GM21423 (cell line): ENCODE data around the gene DSCAM.

Experiments used
- ATAC-seq: cut with Tn5 transposase; IDR thresholded peaks from one replicate; pipeline ENCODE4 v1.9.1; 2021; ENCODE audit warnings: mild to moderate bottlenecking, moderate library complexity; ENCODE audit not compliant: unreplicated experiment

DSCAM gene

DNA sequence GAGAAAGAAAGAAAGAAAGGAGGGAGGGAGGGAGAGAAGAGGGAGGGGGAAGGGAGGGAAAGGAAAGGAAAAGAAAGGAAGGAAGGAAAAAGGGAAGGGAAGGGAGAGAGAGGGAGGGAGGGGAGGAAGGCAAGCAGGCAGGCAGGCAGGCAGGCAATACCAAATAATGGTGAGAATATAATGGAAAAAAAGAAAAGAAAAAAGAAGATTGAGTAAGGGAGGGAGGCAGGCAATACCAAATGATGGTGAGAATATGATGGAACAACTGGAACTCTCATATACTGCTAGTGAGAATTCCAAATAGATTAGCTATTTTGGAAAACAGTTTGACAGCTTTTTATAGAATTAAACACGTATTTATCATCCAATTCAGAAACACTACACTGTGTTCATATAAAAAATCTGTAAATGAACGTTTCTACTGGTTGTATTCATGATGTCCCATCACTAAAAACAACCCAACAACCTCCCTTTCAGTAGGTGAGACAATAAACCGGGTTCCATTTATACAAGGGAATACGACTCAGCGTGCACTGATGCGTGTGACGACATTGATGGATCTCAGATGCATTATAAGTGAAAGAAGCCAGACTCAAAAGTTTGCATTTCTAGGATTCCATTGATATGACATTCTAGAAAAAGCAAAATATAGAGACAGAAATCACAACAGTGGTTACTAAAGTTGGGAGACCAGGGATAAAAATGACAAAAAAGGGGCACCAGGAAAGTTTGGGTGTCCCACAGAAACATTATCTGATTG is 226.4 kb downstream of the DSCAM start:
- ATAC-seq, result no peak

DNA sequence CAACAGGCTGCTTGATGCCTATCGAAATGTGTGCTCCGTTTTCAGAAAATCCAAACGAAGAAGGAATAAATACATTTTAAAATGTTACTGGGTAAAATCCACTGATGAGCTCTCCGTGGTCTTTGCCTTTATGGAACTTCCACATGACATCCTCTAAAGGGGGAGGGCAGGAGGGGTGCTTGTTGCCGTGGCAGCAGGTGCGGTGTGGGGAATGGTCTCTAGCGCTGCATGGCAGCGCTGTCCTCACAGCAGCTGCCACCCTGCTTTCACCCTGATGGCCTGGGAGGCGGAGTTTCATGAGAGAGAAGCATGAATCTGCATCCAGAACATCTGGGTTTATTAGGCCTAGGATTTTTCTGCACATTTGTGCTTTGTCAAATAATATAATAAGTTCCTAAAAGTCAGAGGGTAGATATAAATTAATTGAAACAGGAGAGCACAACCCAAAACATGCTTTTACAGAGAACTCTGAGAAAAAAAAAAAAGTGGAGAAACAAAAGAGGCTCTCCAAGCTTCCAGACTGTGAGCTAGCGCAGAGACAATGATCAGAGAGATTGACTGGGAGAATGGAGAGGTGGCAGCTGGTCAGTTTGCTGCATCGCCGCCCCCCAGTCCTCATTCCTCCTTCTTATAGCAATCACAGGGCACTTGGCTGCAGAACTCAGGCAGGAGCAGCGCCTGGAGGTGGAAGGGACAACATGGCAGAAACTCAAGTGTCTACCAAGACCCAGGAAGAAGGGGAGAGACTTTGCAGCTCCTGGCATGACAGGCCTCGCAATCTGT is 228.6 kb downstream of the DSCAM start:
- no peak for ATAC-seq

DNA sequence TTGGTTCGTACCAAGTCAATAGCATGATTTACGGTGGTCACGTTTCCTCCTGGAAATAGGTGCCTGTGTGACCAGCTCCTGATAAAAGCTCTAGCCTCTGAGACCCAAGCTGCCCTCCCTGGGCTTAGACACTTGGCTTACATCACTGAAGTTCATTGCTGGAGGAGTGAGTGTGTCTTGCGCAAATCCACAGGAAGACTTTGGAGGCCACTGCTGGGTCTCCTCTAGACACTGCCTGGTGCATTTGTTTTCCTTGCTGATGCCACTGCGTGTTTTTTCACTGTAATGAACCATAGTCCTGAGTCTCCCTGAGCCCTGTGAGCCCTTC is 230.6 kb downstream of the DSCAM start:
- ATAC-seq, result no peak

DNA sequence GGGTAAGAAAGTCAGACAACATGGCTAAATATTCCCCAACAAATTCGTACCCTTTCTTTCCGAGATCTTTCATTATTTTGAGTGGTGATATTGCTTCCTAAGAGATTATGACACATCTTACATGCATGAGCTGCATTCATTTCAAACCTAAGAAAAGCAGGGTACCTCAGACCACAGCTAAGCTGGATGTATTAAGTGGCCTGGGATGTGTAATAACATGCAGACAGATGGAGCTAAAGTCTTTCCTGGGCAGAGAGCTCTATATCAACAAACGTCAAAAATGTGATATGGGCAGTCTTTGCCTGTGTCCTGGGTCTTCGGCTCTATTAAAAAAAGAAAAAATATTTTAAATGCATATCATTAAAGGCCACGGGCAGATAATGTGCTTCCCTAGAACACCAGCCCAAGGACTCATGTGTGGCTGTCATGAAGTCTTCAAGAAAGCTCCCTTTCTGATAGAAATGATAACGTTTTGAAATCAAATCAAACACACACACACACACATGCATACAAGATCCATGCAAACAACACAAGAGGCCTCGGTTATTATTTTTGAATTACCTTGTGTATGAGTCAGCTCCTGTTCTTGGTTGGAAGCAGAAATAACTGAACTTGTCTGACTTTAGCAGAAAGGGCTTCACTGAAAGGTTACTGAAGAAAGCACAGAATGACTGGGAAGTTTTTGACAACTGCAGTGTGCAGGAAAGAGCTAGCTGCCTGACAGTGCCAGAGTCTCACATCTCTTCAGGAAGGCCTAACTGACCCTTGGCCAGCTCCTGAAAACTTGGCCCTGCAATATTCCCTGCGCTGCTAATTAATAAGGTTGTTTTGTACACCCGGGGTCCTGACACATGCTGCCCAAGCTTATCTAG is 231.2 kb downstream of the DSCAM start:
- ATAC-seq, result no peak

DNA sequence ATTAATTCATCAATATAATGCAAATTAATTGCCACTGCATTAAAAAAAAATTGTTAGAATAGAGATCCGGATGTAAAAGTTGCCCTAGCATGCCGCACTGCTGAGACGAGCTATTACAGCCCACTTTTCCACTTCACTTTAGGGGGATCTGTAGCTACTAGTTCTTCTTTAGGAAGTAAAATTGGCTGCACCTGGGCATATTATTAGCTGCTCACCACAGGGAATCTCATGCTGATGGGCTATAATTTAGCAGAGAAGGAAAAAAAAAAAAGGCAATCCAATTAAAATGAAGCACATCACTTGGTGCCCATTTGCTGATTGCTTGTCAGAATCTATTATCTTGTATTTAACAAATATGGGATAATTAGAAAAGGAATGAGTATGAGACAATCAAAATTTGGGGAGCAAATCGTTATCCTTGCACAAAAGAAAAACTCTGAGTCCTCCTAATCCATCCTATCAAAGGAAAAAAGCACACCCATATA is 233.4 kb downstream of the DSCAM start:
- no peak for ATAC-seq

DNA sequence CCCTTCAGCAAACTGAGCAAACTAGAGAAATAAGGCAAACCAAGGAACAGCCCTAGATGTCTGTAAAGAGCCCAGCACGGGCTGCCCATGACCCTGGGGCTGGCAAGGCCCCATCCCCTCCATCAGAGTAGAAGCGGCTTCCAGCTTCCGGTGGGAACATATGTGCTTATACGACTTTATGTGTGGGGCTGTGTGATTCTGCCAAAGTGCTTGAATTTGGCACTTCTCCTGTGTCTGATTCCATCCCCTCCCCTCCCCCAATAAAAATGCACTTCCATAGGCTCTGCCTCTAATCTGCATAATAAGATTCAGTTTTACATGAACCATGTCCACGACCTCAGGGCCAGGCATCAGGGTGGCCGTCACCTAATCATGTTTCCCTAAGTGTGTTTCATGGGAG is 236.6 kb downstream of the DSCAM start:
- ATAC-seq, result no peak

DNA sequence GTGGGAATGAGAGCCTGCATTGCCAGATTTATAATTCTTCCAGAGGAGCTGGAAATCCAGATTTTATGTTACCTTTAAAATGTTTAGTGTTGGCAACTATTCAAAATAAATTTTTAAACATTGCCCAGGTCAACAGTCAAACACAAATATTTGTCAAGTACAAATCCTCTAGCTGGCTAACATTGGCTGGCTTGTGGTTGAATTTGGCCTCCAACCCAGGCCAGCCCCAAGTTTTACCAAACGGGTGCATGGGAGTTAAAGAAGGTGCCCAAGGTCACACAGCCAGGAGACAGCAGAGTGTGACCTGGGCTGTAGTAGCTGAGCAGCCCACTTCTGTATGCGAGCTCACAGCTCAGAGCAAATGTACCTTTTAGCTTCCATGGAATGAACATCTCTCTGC is 240.6 kb downstream of the DSCAM start:
- no peak for ATAC-seq

DNA sequence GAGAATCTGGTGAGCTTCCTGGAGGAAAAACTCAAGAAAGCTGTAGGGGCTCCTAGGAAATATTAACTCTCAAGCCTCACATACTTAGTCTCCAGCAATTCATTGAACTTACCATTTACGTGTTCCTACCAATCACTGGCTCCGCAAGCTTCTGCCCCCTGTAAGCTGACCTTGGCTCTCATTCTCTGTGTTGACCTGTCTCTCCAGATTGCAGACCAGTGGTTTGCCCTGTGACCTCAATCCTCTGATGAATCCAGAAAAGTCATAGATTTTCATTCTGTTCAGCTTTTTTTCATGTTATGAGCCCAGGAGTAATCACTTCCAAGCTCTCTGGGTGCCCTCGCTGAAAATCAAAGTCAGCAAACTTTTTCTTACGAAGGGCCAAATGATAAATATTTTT is 241.9 kb downstream of the DSCAM start:
- ATAC-seq, result no peak

DNA sequence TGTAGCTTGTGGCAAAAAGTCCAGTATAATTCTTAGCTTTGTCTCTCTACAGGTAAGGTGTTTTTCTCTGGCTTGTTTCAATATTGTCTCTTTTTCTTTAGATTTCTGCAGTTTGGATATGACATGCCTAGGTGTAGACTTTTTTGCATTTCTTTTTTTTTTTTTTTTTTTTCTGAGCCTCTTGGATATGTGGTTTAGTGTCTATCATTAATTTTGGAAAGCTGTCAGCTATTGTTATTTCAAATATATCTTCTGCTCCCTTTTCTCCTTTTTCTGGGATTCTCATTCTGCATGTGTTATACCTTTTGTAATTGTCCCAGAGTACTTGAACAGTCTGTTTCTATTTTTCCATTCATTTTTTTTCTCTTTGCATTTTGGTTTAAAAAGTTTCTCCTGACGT is 243.2 kb downstream of the DSCAM start:
- no peak for ATAC-seq

DNA sequence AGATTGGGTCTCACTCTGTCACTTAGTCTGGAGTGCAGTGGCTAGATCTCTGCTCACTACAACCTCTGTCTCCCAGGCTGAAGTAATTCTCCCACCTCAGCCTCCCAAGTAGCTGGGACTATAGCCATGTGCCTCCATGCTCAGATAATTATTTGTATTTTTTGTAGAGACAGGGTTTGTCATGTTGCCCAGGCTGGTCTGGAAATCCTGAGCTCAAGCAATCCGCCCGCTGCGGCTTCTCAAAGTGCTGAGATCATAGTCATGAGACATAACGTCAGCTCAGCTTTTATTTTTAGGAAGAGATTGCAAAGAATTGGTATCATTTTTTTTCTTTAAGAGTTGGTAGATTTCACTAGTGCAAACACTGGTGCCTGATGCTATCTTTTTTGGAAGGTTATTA is 244.9 kb downstream of the DSCAM start:
- no peak for ATAC-seq

DNA sequence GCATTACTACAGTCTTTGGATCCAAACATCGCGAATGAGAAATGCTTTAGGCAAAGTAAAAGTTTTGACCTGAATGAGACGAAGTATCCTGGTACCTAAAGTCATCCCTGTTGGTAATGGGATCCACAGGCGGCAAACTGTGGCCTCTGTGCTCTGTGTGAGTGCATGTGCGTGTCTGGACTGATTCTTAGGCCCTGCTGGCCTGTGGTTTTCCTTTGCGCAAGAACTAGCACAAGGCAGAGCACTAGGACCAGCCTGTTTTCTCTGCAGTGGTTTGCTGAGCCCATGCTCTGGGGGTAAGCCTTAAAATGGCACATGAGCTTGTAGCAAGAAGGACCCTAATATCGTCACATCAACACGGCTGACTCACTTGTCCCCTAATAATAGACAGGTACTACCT is 251.2 kb downstream of the DSCAM start:
- ATAC-seq, result no peak

DNA sequence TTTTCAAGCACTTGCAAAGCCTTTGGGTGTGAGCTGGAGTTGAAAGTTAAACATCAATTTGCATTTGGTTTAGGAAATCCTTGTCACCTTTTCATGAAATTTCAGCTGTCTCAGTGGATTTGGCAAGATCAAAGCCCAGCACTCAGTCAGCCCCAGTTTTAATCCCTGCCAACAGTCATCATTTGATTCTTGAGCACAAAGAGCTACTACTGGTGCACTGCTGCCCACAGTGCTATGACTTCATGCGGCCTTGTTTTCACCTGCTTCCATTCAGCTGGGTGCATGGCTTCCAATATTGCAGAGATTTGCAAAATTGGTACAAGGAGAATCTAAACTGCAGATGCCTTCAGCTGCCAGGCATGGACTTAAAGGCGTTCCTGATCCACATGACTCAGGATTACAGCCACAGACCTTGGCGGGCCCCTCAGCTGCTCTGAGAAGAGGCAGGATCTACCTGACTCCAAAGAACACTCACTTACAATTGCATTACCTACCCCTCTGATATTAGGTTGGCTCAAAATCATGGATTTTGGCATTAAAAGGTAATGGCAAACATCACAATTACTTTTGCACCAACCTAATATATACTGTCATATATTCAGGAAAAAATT is 259.1 kb downstream of the DSCAM start:
- ATAC-seq, result no peak

DNA sequence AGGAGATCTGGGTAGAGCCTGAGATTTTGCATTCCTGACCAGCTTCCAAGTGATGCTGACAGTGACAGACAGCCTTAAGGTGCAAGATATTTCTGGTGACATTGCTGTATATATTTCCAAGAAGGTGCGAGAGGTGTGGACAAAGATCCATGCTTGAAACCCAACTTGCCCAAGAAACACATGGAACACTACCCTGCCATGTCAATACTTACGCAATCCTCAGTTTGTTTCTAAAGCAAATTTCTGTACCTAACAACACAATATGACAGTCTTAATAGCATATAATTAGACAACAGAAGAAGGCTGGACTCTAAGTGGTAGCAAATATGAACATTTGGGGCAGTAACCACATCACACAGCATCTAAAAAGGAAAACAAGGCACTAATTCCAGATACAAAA is 260.4 kb downstream of the DSCAM start:
- ATAC-seq, result no peak

DNA sequence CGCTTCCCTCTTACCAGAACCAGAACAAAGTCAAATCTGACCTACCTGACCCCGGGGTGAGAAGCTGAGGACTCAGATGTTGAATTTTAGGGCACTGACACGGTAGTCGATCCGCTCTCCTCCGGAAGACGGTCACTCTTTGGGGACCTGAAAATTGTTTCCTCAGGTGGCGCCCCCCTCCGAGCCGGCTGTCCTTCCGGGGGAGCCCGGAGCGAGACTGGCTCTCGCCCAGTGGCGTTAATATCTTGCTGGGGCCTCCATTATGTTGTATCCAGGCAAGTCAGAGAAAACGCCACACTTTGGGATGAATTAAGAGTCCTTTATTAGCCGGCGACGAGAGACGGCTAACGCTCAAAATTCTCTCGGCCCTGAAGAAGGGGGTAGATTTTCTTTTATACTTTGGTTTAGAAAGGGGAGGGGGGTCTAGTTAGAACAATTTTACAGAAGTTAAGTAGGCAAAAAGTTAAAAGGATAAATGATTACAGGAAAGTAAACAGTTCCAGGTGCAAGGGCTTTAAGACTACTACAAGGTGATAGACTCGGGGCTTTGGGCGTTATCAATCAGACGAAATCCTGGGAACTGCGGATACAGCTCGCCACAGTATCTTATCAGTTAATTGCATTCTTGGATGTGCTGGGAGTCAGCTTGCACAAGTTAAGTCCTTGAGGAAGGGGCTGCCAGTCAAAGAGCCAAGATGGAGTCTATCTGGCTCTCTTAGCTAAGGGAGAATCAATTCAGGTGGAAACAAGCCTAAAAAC is 269.5 kb downstream of the DSCAM start:
- no peak for ATAC-seq

DNA sequence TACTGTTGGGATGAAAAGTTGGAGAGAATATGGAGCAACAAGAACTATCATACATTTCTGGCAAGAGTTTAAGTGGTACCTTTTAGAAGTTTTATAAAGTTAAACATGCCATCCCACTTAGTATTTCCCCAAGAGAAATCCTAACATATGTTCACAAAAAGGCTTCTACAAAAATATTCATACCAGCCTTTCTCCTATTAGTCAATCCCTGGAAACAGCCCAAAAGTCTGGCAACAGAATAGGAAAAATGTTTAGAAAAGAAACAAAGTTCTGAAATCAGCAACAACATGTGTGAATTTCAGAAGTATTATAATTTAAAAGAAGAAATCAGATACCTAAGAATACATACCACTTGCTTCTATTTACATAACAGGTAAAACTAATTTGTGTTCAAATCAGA is 271.0 kb downstream of the DSCAM start:
- no peak for ATAC-seq

DNA sequence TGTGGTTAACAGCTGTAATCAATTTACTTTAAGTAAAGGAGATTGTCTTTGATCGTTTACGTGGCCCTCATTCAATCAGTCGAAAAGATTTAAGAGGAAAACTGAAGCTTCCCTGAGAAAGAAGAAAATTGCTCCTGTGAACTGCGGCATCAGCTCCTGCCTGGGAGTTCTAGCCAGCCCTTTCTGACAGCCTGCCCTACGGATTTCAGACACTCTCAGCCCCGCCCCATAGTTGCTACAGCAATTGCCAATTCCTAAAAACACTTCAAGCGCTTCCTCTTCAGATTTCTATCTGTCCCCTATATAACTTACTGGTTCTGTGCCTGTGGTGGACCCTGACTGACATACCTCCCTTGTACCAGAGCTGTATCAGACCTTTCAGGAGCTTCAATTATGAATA is 277.6 kb downstream of the DSCAM start:
- no peak for ATAC-seq

DNA sequence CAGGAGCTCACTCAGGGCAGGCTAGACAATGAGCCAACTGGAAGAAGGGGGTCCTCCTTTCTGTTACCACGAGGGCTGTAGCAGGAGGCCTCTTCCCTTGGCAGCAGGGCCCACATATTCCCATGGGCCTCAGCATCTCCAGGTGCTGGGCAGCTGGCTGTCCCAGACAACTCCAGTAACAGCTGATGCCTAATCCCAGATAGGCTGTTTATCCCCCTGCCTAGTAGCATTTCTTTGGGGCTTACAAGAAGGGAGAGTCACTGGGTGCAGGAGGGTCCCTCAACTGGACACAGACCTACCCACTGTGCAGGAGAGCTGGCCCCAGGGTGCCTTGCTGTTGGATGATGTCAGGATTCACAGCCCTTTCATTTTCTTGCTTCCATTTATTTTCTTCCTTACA is 278.2 kb downstream of the DSCAM start:
- ATAC-seq, result no peak

DNA sequence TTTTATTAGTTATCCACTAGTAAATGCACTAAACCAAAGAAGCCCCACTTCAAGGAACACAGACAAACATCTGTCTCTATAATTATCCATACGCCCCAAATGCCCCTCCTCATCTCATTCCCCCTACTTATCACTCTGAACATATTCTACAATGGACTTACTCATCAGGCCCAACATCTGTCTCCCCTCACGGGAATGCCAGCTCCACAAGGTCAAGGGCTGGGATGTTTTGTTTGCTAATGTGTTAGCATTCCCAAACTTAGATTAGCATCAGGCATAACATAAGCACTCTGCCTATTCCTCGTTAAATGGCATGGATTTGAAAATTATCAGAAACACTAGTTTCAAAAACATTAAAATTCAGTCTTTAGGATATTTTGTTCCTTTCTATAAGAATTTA is 279.5 kb downstream of the DSCAM start:
- ATAC-seq, result no peak

DNA sequence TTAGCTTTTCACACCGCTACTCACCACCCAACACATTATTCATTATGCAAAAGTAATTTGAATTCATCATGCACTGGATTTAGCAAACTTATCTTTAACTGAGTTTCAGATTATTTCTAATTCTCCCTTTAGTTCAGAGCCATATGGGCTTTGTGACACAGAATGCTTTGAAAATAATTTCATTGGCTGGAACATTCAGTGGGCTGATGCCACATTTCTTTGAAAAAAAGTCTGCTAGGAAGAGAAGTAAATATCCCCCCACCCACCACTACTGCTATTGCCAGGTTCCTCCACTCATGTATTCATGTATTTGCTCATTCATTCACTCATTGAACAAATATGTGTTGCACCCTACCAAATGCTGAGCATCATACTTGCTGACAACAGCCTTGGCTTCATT is 280.5 kb downstream of the DSCAM start:
- ATAC-seq, result no peak

DNA sequence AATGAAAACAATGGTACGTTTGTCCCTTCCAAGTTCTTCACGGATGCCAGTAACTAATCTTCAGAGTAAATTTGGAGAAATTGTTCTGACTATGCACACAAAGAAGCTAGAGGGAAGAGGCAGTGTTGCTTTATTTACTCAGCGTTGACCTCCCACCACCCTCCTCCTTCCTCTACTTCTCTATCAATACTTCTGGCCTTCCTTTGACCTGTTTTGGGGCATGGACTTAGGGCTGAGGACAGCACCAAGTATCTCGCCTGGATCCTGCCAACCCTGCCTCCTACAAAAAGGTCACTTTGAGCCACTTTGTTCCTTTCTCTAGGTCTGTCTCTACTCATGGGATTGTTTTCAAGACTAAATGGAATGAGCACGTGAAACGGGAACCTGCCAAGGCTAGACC is 282.6 kb downstream of the DSCAM start:
- ATAC-seq, result no peak
